ENCODE measurements around the gene CAPN3.

Gene CAPN3

DNA sequence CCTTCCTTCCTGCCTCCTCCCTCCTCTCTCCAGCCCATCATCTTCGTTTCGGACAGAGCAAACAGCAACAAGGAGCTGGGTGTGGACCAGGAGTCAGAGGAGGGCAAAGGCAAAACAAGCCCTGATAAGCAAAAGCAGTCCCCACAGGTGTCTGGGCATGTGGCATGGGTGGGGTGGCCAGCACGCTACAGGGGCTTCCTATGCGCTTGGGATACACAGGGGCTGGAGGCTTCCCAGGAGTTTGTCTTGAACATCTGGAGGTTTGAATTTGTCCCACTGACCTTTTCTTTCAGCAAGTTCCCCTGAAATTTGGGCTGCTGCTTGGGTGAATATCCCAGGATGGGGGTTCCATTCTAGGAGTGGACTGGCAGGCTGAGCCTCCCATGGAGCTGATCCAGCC is 48.9 kb downstream of the CAPN3 start:
- DNase-seq (ENCODE audit: low spot score) (no peak), ATAC-seq (ENCODE audit: low read depth) (no peak)
- H3K27ac ChIP-seq (ENCODE audit: poor library complexity, severe bottlenecking): no peak overlapping the region
- H3K4me3 ChIP-seq (ENCODE audit: severe bottlenecking): no peak overlapping the region
- TF ChIP-seq, protein P1, sequence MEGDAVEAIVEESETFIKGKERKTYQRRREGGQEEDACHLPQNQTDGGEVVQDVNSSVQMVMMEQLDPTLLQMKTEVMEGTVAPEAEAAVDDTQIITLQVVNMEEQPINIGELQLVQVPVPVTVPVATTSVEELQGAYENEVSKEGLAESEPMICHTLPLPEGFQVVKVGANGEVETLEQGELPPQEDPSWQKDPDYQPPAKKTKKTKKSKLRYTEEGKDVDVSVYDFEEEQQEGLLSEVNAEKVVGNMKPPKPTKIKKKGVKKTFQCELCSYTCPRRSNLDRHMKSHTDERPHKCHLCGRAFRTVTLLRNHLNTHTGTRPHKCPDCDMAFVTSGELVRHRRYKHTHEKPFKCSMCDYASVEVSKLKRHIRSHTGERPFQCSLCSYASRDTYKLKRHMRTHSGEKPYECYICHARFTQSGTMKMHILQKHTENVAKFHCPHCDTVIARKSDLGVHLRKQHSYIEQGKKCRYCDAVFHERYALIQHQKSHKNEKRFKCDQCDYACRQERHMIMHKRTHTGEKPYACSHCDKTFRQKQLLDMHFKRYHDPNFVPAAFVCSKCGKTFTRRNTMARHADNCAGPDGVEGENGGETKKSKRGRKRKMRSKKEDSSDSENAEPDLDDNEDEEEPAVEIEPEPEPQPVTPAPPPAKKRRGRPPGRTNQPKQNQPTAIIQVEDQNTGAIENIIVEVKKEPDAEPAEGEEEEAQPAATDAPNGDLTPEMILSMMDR (IDR thresholded peaks at IDR 0.05; ENCODE audit: poor library complexity, severe bottlenecking): no peak
- no peaks in the 10 kb centered on the region for H3K27me3 ChIP-seq (ENCODE audit: insufficient read depth, poor library complexity, severe bottlenecking)
- H3K9me3 ChIP-seq (ENCODE audit: severe bottlenecking): no peaks in the 10 kb centered on the region
- peaks cover 8% of the 10 kb centered on the region; the same call in 1 of the 2 replicates for H3K36me3 ChIP-seq (ENCODE audit: low read depth)
- H3K4me1 ChIP-seq (ENCODE audit: insufficient read depth, poor library complexity, severe bottlenecking): no peaks in the 10 kb centered on the region

DNA sequence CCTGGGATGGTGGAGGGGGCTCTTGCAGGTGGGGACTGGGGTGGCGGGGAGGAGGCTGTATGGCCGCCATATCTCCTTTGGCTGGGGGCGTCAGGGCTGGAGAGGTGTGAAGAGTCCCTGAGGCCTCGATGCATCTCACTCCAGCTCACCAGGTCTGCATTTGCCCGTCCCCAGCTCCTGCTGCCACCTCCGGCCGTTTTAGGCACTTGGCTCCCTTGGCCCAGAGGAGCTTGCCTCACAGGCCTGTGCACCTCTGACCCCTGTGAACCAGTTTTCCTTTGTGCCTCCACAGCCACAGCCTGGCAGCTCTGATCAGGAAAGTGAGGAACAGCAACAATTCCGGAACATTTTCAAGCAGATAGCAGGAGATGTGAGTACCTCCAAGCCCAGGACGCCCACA is 49.7 kb downstream of the CAPN3 start:
- no peaks in the 10 kb centered on the region for H3K9me3 ChIP-seq (ENCODE audit: severe bottlenecking)
- no peaks in the 10 kb centered on the region for H3K4me1 ChIP-seq (ENCODE audit: insufficient read depth, poor library complexity, severe bottlenecking)
- no peak overlapping the region for H3K27ac ChIP-seq (ENCODE audit: poor library complexity, severe bottlenecking)
- DNase-seq (ENCODE audit: low spot score) (no peak), ATAC-seq (ENCODE audit: low read depth) (no peak)
- no peaks in the 10 kb centered on the region for H3K27me3 ChIP-seq (ENCODE audit: insufficient read depth, poor library complexity, severe bottlenecking)
- H3K36me3 ChIP-seq (ENCODE audit: low read depth): peaks cover 8% of the 10 kb centered on the region; the same call in 1 of the 2 replicates
- H3K4me3 ChIP-seq (ENCODE audit: severe bottlenecking): no peak overlapping the region
- TF ChIP-seq, protein P1 (IDR thresholded peaks at IDR 0.05; ENCODE audit: poor library complexity, severe bottlenecking): no peak

DNA sequence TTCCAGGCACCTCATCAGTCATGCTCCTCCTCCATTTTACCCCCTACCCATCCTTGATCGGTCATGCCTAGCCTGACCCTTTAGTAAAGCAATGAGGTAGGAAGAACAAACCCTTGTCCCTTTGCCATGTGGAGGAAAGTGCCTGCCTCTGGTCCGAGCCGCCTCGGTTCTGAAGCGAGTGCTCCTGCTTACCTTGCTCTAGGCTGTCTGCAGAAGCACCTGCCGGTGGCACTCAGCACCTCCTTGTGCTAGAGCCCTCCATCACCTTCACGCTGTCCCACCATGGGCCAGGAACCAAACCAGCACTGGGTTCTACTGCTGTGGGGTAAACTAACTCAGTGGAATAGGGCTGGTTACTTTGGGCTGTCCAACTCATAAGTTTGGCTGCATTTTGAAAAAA is 52.6 kb downstream of the CAPN3 start:
- no peak overlapping the region for H3K27ac ChIP-seq (ENCODE audit: poor library complexity, severe bottlenecking)
- H3K4me1 ChIP-seq (ENCODE audit: insufficient read depth, poor library complexity, severe bottlenecking): no peaks in the 10 kb centered on the region
- H3K9me3 ChIP-seq (ENCODE audit: severe bottlenecking): no peaks in the 10 kb centered on the region
- H3K4me3 ChIP-seq (ENCODE audit: severe bottlenecking): no peak overlapping the region
- DNase-seq (ENCODE audit: low spot score) (no peak), ATAC-seq (ENCODE audit: low read depth) (no peak)
- H3K27me3 ChIP-seq (ENCODE audit: insufficient read depth, poor library complexity, severe bottlenecking): no peaks in the 10 kb centered on the region
- H3K36me3 ChIP-seq (ENCODE audit: low read depth): peaks cover 35% of the 10 kb centered on the region
- TF ChIP-seq, protein P1 (IDR thresholded peaks at IDR 0.05; ENCODE audit: poor library complexity, severe bottlenecking): no peak

DNA sequence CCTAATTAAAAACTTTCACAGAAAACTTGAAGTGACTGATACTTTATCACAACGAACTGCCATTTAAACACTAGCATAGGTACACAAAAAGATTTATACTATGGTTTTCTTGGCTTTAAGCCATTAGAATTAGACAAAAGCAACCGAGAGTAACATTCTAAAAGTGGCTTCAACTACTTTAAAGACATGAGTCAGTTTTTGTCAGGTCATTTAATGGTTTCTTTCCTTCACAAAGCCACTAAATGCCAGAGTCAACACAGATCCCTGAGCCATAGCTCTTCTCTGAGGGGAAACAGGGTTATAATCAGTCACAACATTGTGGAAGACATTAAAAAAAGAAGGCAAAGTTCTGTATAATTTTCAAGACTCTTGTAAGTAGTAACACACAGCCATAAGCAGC is 54.6 kb downstream of the CAPN3 start:
- DNase-seq (ENCODE audit: low spot score) (no peak), ATAC-seq (ENCODE audit: low read depth) (no peak)
- Histone ChIP-seq H3K36me3 (ENCODE audit: low read depth) (peaks cover 52% of the 10 kb centered on the region), H3K9me3 (ENCODE audit: severe bottlenecking) (no peaks in the 10 kb centered on the region), H3K4me1 (ENCODE audit: insufficient read depth, poor library complexity, severe bottlenecking) (no peaks in the 10 kb centered on the region), H3K4me3 (ENCODE audit: severe bottlenecking) (no peak overlapping the region), H3K27ac (ENCODE audit: poor library complexity, severe bottlenecking) (no peak overlapping the region), H3K27me3 (ENCODE audit: insufficient read depth, poor library complexity, severe bottlenecking) (no peaks in the 10 kb centered on the region)
- TF ChIP-seq, protein P1 (IDR thresholded peaks at IDR 0.05; ENCODE audit: poor library complexity, severe bottlenecking): no peak

DNA sequence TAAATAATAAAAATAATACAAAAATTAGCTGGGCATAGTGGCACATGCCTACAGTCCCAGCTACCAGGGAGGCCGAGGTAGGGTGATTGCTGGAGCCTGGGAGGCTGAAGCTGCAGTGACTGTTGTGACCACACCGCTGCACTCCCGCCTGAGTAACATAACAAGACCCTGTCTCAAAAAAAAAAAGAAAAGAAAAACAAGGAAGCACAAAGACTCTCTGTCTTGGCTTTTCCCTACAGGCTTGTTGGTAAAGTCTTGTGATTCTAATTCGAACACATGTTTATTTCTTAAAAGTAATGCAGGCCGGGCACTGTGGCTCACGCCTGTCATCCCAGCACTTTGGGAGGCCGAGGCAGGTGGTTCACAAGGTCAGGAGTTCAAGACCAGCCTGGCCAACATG is 60.1 kb downstream of the CAPN3 start:
- no peak overlapping the region for H3K27ac ChIP-seq (ENCODE audit: poor library complexity, severe bottlenecking)
- H3K27me3 ChIP-seq (ENCODE audit: insufficient read depth, poor library complexity, severe bottlenecking): no peaks in the 10 kb centered on the region
- TF ChIP-seq, protein P1 (IDR thresholded peaks at IDR 0.05; ENCODE audit: poor library complexity, severe bottlenecking): no peak
- DNase-seq (ENCODE audit: low spot score) (no peak), ATAC-seq (ENCODE audit: low read depth) (no peak)
- peaks cover 92% of the 10 kb centered on the region for H3K36me3 ChIP-seq (ENCODE audit: low read depth)
- H3K9me3 ChIP-seq (ENCODE audit: severe bottlenecking): no peaks in the 10 kb centered on the region
- H3K4me3 ChIP-seq (ENCODE audit: severe bottlenecking): no peak overlapping the region
- H3K4me1 ChIP-seq (ENCODE audit: insufficient read depth, poor library complexity, severe bottlenecking): no peaks in the 10 kb centered on the region
